Ovary (tissue), 3 donors: ENCODE results near the gene CWF19L2.

ENCODE experiments used
- CTCF ChIP-seq, 3 donors: fragments of 450-650 bp in 2 of 3; fragments of 200-600 bp in 1 of 3; IDR thresholded peaks; one replicate each; pipeline versions ENCODE4 v1.5.1 to v1.8.0; 2016 to 2022; ENCODE audit warnings: antibody characterized with exemption in 3 of 3, mild to moderate bottlenecking in 1 of 3
- POLR2A ChIP-seq: fragments of 450-650 bp; IDR thresholded peaks from one replicate; pipeline ENCODE4 v1.6.1; 2017; ENCODE audit warnings: antibody characterized with exemption, mild to moderate bottlenecking, moderate library complexity
- donor health status: DM: no; HTN: no; CAD: no.

- no peak for TF ChIP-seq CTCF (IDR thresholded peaks at IDR 0.05)
- TF ChIP-seq POLR2A: no peak
Observed at GRCh38 chr11:107457205-107457557, 444 bp downstream of the CWF19L2 start.
